Upper lobe of left lung (tissue), 6 donors: ENCODE measurements around the gene TCHHL1. TPM values are rescaled to one million over a fixed set of nuclear protein-coding genes. Genes with fewer than 3 reads are reported as not detected.

Experiments
- ATAC-seq, 2 donors: fragments of 200-7000 bp; cut with Tn5 transposase; one replicate each; pipeline ENCODE4 v1.9.1; 2022; ENCODE audit warnings: mild to moderate bottlenecking in 2 of 2, moderate library complexity in 2 of 2; ENCODE audit not compliant: low FRiP score in 2 of 2
- DNase-seq, 2 donors: peaks; one replicate each; pipeline ENCODE4 v3.0.0-alpha.2; 2019 to 2020
- H3K27ac ChIP-seq, 4 donors: fragments of 200-600 bp; sonication (generic); one replicate each; pipeline ENCODE4 v1.5.1; 2016 to 2019
- H3K27me3 ChIP-seq, 4 donors: fragments of 200-600 bp; sonication (generic); one replicate each; pipeline ENCODE4 v1.5.1; 2017 to 2019
- H3K36me3 ChIP-seq, 4 donors: fragments of 200-600 bp; sonication (generic); one replicate each; pipeline ENCODE4 v1.5.1; 2016 to 2019
- H3K4me1 ChIP-seq, 4 donors: fragments of 200-600 bp; sonication (generic); one replicate each; pipeline ENCODE4 v1.5.1; 2018 to 2019
- H3K4me3 ChIP-seq, 4 donors: fragments of 200-600 bp; sonication (generic); one replicate each; pipeline ENCODE4 v1.5.1; 2017 to 2019; ENCODE audit warnings: mild to moderate bottlenecking in 2 of 4, moderate library complexity in 1 of 4
- H3K9me3 ChIP-seq, 4 donors: fragments of 200-600 bp; sonication (generic); one replicate each; pipeline ENCODE4 v1.5.1; 2018 to 2019
- CTCF ChIP-seq, 6 experiments: fragments of 450-650 bp in 4 of 6; fragments of 200-600 bp in 2 of 6; sonication (generic) in 2 of 6; IDR thresholded peaks; one replicate each; pipeline ENCODE4 v1.5.1; 2016 to 2019; ENCODE audit warnings: antibody characterized with exemption in 6 of 6
- EP300 ChIP-seq, 4 donors: sonication (generic); formaldehyde crosslinking; IDR thresholded peaks; one replicate each; pipeline ENCODE4 v1.5.1; 2017; ENCODE audit warnings: antibody characterized with exemption in 4 of 4, control low read depth in 2 of 4
- POLR2A ChIP-seq, 4 donors: fragments of 450-650 bp; IDR thresholded peaks; one replicate each; pipeline ENCODE4 v1.5.1; 2016 to 2017; ENCODE audit warnings: antibody characterized with exemption in 4 of 4, mild to moderate bottlenecking in 2 of 4
- POLR2AphosphoS5 ChIP-seq, 2 donors: sonication (generic); formaldehyde crosslinking; IDR thresholded peaks; one replicate each; pipeline ENCODE4 v1.5.1; 2017; ENCODE audit warnings: antibody characterized with exemption in 2 of 2
- WGBS, 2 donors: methylation state at CpG; one replicate each; pipeline ENCODE4 v1.1.5; 2017 to 2018; 5-methylcytosine and 5-hydroxymethylcytosine counted together
- total RNA-seq, 6 donors: library from RNA; depleted of rRNA in 4 of 6; stranded (reverse); fragments of >200 nt in 4 of 6; gene quantifications; one replicate each; pipeline versions ENCODE4 v1.1.0 to v1.2.1, GENCODE V29; 2016 to 2021
- donor health status: DM: no; HTN: no; CAD: no; lungs with moderate emphysema.
- donor health status: DM: no; HTN: yes; CAD: no; lungs with severe emphysema.

The TCHHL1 gene
- total RNA-seq, 6 donors from 2014 or later, result not detected

- no peaks in the 10 kb centered on the region for H3K9me3 ChIP-seq
- no peak for ATAC-seq
- H3K27me3 ChIP-seq, result no peaks in the 10 kb centered on the region
- no peak overlapping the region for H3K4me3 ChIP-seq
- 72 to 75% methylated on average over 3 of the region's 3 CpGs for WGBS, 2 donors
- TF ChIP-seq EP300 (IDR thresholded peaks at IDR 0.05), result no peak
- TF ChIP-seq POLR2A (IDR thresholded peaks at IDR 0.05), result no peak
- no peak for TF ChIP-seq POLR2AphosphoS5 (IDR thresholded peaks at IDR 0.05)
- TF ChIP-seq CTCF (IDR thresholded peaks at IDR 0.05), result no peak
- H3K4me1 ChIP-seq, result no peaks in the 10 kb centered on the region
- H3K36me3 ChIP-seq, result no peaks in the 10 kb centered on the region
- no peak for DNase-seq
- H3K27ac ChIP-seq, result no peak overlapping the region
Measured at GRCh38 chr1:152072311-152072710, 16.6 kb downstream of the TCHHL1 start.

- Histone ChIP-seq H3K9me3 (no peaks in the 10 kb centered on the region), H3K36me3 (no peaks in the 10 kb centered on the region), H3K27me3 (no peaks in the 10 kb centered on the region), H3K4me1 (no peaks in the 10 kb centered on the region), H3K27ac (no peak overlapping the region), H3K4me3 (no peak overlapping the region)
- DNase-seq, result no peak
- ATAC-seq, result no peak
- TF ChIP-seq EP300 (IDR thresholded peaks at IDR 0.05) (no peak), POLR2AphosphoS5 (IDR thresholded peaks at IDR 0.05) (no peak), CTCF (IDR thresholded peaks at IDR 0.05) (no peak), POLR2A (IDR thresholded peaks at IDR 0.05) (no peak)
- WGBS, 2 donors, result 67 to 91% methylated on average over 1 to 3 of the region's 3 CpGs
Measured at GRCh38 chr1:152071123-152071522, 17.7 kb downstream of the TCHHL1 start.

- TF ChIP-seq POLR2A (IDR thresholded peaks at IDR 0.05) (no peak), POLR2AphosphoS5 (IDR thresholded peaks at IDR 0.05) (no peak), EP300 (IDR thresholded peaks at IDR 0.05) (no peak), CTCF (IDR thresholded peaks at IDR 0.05) (no peak)
- H3K27ac ChIP-seq, result no peak overlapping the region
- no peaks in the 10 kb centered on the region for H3K36me3 ChIP-seq
- 82 to 86% methylated on average over 1 of the region's 1 CpG for WGBS, 2 donors
- ATAC-seq (no peak), DNase-seq (no peak)
- H3K4me1 ChIP-seq, result no peaks in the 10 kb centered on the region
- H3K4me3 ChIP-seq, result no peak overlapping the region
- H3K27me3 ChIP-seq, result no peaks in the 10 kb centered on the region
- H3K9me3 ChIP-seq, result no peaks in the 10 kb centered on the region
Measured at GRCh38 chr1:152067929-152068328, 20.9 kb downstream of the TCHHL1 start.

GRCh38 chr1:152067150-152067549 is 21.7 kb downstream of the TCHHL1 start:
- DNase-seq (no peak), ATAC-seq (no peak)
- Histone ChIP-seq H3K4me3 (no peak overlapping the region), H3K36me3 (no peaks in the 10 kb centered on the region), H3K27ac (no peak overlapping the region), H3K9me3 (no peaks in the 10 kb centered on the region), H3K27me3 (no peaks in the 10 kb centered on the region), H3K4me1 (no peaks in the 10 kb centered on the region)
- TF ChIP-seq EP300 (IDR thresholded peaks at IDR 0.05) (no peak), POLR2AphosphoS5 (IDR thresholded peaks at IDR 0.05) (no peak), CTCF (IDR thresholded peaks at IDR 0.05) (no peak), POLR2A (IDR thresholded peaks at IDR 0.05) (no peak)

GRCh38 chr1:152061952-152062351 is 26.9 kb downstream of the TCHHL1 start:
- H3K9me3 ChIP-seq, result no peaks in the 10 kb centered on the region
- DNase-seq, result no peak
- H3K4me1 ChIP-seq, result no peaks in the 10 kb centered on the region
- no peak overlapping the region for H3K27ac ChIP-seq
- H3K36me3 ChIP-seq, result no peaks in the 10 kb centered on the region
- H3K27me3 ChIP-seq, result no peaks in the 10 kb centered on the region
- ATAC-seq, result no peak
- no peak overlapping the region for H3K4me3 ChIP-seq
- TF ChIP-seq EP300 (IDR thresholded peaks at IDR 0.05) (no peak), CTCF (IDR thresholded peaks at IDR 0.05) (no peak), POLR2A (IDR thresholded peaks at IDR 0.05) (no peak), POLR2AphosphoS5 (IDR thresholded peaks at IDR 0.05) (no peak)
